HG03354 (cell line): Measurements from ENCODE around the gene NRXN3.
"Not testable (repeated sequence)": the region's sequence is repeated elsewhere in the genome, so short reads cannot be mapped to it uniquely, and the experiment has no call there.

Source experiments
- ATAC-seq: cut with Tn5 transposase; IDR thresholded peaks from one replicate; pipeline ENCODE4 v1.9.1; 2021; ENCODE audit warnings: mild to moderate bottlenecking; ENCODE audit not compliant: unreplicated experiment, poor library complexity, severe bottlenecking

The NRXN3 gene

GRCh38 chr14:78997811-78998210, 827.6 kb downstream of the NRXN3 start:
- no peak for ATAC-seq

GRCh38 chr14:79009286-79009685, 839.1 kb downstream of the NRXN3 start:
- no peak for ATAC-seq

- peak; percentile 54 for ATAC-seq
Measured at GRCh38 chr14:79011091-79011919, 841.1 kb downstream of the NRXN3 start.

- no peak for ATAC-seq
Measured at GRCh38 chr14:79011920-79012204, 841.7 kb downstream of the NRXN3 start.

- no peak for ATAC-seq
Measured at GRCh38 chr14:79016828-79017505, 846.8 kb downstream of the NRXN3 start.

GRCh38 chr14:79017561-79017960, 847.4 kb downstream of the NRXN3 start:
- ATAC-seq, result no peak

GRCh38 chr14:79018836-79019235, 848.7 kb downstream of the NRXN3 start:
- ATAC-seq, result no peak

- not testable (repeated sequence) for ATAC-seq
Measured at GRCh38 chr14:79019898-79020297, 849.7 kb downstream of the NRXN3 start.

- no peak for ATAC-seq
Measured at GRCh38 chr14:79021766-79022165, 851.6 kb downstream of the NRXN3 start.

- no peak for ATAC-seq
Measured at GRCh38 chr14:79027138-79027537, 857.0 kb downstream of the NRXN3 start.

- no peak for ATAC-seq
Measured at GRCh38 chr14:79028281-79028680, 858.1 kb downstream of the NRXN3 start.

GRCh38 chr14:79036441-79036840, 866.3 kb downstream of the NRXN3 start:
- no peak for ATAC-seq

GRCh38 chr14:79037106-79037505, 866.9 kb downstream of the NRXN3 start:
- ATAC-seq, result no peak

GRCh38 chr14:79037593-79037992, 867.4 kb downstream of the NRXN3 start:
- ATAC-seq, result no peak

GRCh38 chr14:79040790-79041189, 870.6 kb downstream of the NRXN3 start:
- ATAC-seq, result no peak

- no peak for ATAC-seq
Measured at GRCh38 chr14:79043194-79043889, 873.2 kb downstream of the NRXN3 start.

- ATAC-seq, result no peak
Measured at GRCh38 chr14:79044894-79045624, 874.9 kb downstream of the NRXN3 start.

GRCh38 chr14:79050787-79051727, 880.9 kb downstream of the NRXN3 start:
- no peak for ATAC-seq

- ATAC-seq, result no peak
Measured at GRCh38 chr14:79051742-79052141, 881.6 kb downstream of the NRXN3 start.
